Effector CD8-positive, alpha-beta T cell (primary cell): Measurements from ENCODE around the gene EVI5.
"Not testable (repeated sequence)": the region's sequence is repeated elsewhere in the genome, so short reads cannot be mapped to it uniquely, and the experiment has no call there.

Experiments
- DNase-seq: peaks from one replicate; lab custom pipeline; 2025; lab: John Stamatoyannopoulos, UW

EVI5 gene

GRCh38 chr1:92690212-92690906 lies 94.5 kb downstream of the EVI5 start:
- DNase-seq: no peak

GRCh38 chr1:92679980-92680379 lies 104.9 kb downstream of the EVI5 start:
- no peak for DNase-seq

GRCh38 chr1:92663775-92664174 lies 121.1 kb downstream of the EVI5 start:
- DNase-seq: no peak

DNA sequence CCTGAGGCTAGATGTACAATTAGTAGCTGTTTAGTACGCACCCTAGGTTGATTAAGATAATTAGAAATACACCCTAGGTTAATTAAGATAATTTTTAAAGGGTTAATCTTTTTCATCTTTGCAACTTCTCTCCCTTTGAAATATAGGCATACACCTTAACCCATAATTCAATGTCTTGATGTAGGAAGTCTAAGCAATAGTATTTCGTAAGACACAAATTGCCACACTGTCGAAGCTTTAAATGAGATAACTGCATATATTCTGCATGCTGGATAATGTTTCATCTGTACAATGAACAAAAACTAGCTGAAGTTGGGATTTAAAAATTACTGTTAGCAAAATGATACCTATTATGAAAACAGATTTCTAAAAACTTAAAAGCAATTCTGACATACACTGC lies 122.9 kb downstream of the EVI5 start:
- DNase-seq: no peak

DNA sequence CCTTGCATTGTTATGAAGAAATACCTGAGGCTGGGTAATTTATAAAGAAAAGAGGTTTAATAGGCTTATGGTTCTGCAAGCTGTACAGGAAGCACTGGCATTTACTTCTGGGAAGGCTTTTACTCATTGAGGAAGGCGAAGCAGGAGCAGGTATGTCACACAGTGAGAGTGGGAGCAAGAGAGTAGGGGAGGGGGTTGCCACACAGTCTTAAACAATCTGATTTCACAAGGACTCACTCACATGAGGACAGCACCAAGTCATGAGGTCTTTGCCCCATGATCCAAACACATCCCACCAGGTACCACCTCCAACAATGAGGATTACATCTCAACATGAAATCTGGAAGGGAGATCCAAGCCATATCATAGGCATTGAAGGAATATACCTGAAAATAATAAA lies 127.2 kb downstream of the EVI5 start:
- no peak for DNase-seq

DNA sequence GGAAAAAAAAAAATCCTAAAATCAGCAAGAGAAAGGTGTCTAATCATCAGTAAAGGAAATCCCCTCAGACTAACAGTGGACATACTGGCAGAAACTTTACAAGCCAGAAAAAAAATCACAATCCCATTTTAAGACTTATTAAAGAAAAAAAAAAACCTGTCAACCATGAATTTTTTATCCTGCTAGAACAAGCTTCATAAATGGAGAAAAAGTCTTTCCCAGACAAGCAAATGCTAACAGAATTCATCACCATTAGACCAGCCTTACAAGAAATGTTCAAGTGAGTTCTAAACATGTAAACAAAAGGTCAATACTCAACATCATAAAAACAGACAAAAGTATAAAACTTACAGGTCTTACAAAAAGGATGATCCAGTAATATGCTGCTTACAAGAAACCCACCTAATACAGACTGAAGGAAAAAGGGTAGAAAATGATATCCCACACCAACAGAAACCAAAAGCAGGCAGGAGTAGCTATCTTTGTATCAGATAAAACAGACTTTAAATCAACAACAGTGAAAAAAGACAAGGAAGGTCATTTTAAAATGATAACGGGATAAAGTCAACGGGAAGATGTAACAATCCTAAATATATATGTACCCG lies 129.6 kb downstream of the EVI5 start:
- DNase-seq: no peak

GRCh38 chr1:92653605-92654381 lies 131.1 kb downstream of the EVI5 start:
- no peak for DNase-seq

DNA sequence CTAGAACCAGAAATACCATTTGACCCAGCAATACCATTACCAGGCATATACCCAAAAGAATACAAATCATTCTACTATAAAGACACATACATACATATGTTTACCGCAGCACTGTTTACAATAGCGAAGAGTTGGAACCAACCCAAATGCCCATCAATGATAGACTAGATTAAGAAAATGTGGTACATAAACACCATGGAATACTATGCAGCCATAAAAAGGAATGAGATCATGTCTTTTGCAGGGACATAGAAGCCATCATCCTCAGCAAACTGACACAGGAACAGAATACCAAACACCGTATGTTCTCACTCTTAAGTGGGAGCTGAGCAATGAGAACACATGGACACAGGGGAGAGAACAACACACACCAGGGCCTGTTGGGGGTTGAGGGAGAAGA lies 144.2 kb downstream of the EVI5 start:
- DNase-seq: not testable (repeated sequence)

- no peak for DNase-seq
Measured at GRCh38 chr1:92638498-92638897, 146.4 kb downstream of the EVI5 start.

DNA sequence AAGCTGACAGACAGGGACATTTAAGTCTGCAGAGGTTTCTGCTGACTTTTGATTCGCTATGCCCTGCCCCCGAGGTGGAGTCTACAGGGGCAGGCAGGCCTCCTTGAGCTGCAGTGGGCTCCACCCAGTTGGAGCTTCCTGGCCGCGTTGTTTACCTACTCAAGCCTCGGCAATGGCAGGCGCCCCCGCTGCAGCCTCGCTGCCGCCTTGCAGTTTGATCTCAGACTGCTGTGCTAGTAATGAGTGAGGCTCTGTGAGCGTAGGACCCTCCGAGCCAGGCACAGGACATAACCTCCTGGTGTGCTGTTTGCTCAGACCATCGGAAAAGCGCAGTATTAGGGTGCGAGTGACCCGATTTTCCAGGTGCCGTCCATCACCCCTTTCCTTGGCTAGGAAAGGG lies 149.7 kb downstream of the EVI5 start:
- not testable (repeated sequence) for DNase-seq

- DNase-seq: no peak
Measured at GRCh38 chr1:92623187-92623778, 161.6 kb downstream of the EVI5 start.

- no peak for DNase-seq
Measured at GRCh38 chr1:92619466-92620189, 165.3 kb downstream of the EVI5 start.

GRCh38 chr1:92601044-92601443 lies 183.9 kb downstream of the EVI5 start:
- DNase-seq: no peak

DNA sequence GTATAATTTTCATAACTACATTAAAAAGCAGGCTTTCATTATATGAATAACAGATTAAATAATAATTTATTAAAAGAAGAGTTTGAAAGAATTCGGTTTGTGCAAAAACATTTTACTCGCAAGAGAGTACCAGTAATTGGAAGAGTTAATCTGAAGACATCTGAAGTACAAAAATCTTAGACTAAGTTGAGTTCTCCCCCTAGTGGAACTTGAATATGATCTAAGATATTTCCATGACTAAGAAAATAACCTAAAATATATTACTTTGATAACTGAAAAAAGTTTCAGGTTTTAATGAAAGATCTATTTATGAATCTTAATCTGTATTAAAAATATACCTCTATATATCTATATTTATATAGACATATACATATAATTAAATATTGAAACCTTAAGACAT lies 185.7 kb downstream of the EVI5 start:
- no peak for DNase-seq

- DNase-seq: not testable (repeated sequence)
Measured at GRCh38 chr1:92589361-92589760, 195.5 kb downstream of the EVI5 start.

- no peak for DNase-seq
Measured at GRCh38 chr1:92587445-92587844, 197.5 kb downstream of the EVI5 start.

GRCh38 chr1:92585831-92586230 lies 199.1 kb downstream of the EVI5 start:
- DNase-seq: no peak

DNA sequence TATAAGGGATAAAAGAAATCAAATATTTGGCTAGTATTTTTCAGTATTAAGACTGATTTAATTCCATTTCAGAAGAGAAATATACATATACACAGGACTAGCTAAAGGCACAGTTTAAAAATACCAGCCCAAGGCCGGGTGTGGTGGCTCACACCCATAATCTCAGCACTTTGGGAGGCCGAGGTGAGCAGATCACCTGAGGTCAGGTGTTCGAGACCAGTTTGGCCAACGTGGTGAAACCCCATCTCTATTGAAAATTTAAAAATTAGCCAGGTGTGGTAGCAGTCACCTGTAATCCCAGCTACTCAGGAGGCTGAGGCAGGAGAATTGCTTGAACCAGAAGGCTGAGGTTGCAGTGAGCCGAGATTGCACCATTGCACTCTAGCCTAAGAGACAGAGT lies 200.1 kb downstream of the EVI5 start:
- not testable (repeated sequence) for DNase-seq

GRCh38 chr1:92583821-92584760 lies 200.8 kb downstream of the EVI5 start:
- no peak for DNase-seq

DNA sequence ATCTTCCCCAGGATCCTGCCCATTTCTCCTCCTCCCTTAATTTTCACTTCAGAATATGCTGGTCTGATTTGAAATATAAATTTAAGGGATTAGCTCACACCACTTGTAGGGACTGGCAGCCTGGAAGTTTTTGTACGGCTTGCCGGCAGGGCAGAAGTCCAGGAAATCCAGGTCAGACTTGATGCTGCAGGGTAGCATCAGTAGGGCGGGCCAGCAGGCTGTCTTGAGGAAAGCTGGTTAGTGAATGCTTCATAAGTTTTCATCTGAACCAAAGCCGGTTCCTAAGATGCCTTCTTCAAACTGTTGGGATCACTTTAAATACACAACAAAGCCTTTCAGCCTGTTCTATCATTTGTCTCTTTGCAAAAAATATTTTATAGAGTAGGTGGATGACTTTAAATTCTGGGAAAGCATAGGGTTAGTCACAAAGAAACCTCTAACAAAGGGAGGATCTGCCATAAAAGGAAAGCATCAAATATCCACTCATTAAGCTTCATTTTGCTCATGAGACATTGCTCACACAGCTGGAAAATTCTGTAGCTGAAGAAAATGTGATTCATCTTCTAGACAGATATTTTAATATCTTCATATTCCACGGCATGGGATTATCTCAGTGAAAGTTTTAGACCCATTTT lies 207.5 kb downstream of the EVI5 start:
- no peak for DNase-seq
